HFFc6 (cell line): ENCODE data around the gene BCAS4. TPM values are rescaled to one million over a fixed set of nuclear protein-coding genes. Genes with fewer than 3 reads are reported as not detected.

Source experiments
- DNase-seq: peaks from one replicate; pipeline ENCODE4 v3.0.0-alpha.2; 2018
- H3K27ac Mint-ChIP-seq: 2 replicates; pipeline ENCODE4 v1.8.0; 2020; ENCODE audit warnings: mild to moderate bottlenecking, mixed read lengths
- H3K27me3 Mint-ChIP-seq: 2 replicates; pipeline ENCODE4 v1.8.0; 2021; ENCODE audit warnings: mild to moderate bottlenecking, moderate library complexity, mixed read lengths; ENCODE audit not compliant: insufficient read depth
- H3K36me3 Mint-ChIP-seq: 2 replicates; pipeline ENCODE4 v1.8.0; 2021; ENCODE audit warnings: low read depth, mixed read lengths
- H3K4me1 Mint-ChIP-seq: 2 replicates; pipeline ENCODE4 v1.8.0; 2020; ENCODE audit warnings: low read depth, mixed read lengths
- H3K4me3 Mint-ChIP-seq: 2 replicates; pipeline ENCODE4 v1.8.0; 2020; ENCODE audit warnings: mild to moderate bottlenecking, moderate library complexity, mixed read lengths
- H3K9me3 Mint-ChIP-seq: 2 replicates; pipeline ENCODE4 v1.8.0; 2020; ENCODE audit warnings: mild to moderate bottlenecking, mixed read lengths
- long read RNA-seq: library from polyadenylated mRNA; unstranded; transcript quantifications from one replicate; pipeline ENCODE4 v2.0.0, GENCODE V29; 2019
- total RNA-seq, 6 experiments: library from RNA; stranded (reverse); fragmentation: NEBNext Ultra II Directional; extraction: Animal tissue kit (Norgen Biotek cat#: 25700); gene quantifications; 2 replicates in 1 of 6; 3 replicates in 5 of 6; pipeline ENCODE4 v1.2.3, GENCODE V29; 2021
- TF ChIP-seq, protein P1 (sequence below): fragments of 200-600 bp; sonication (generic); IDR thresholded peaks from 2 replicates; pipeline ENCODE4 v1.5.0; 2021; ENCODE audit warnings: antibody characterized with exemption, mild to moderate bottlenecking

BCAS4 gene, protein sequence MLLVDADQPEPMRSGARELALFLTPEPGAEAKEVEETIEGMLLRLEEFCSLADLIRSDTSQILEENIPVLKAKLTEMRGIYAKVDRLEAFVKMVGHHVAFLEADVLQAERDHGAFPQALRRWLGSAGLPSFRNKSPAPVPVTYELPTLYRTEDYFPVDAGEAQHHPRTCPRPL
- 10 to 100 TPM; 19.8 to 23.5 (median 21.7) TPM for total RNA-seq
- long read RNA-seq, full-length matches to known transcripts = 33 of 42 reads
- long read RNA-seq, partial matches to known transcripts = 5 of 42 reads
- long read RNA-seq, other reads (novel, unspliced or antisense) = 4 of 42 reads

DNA sequence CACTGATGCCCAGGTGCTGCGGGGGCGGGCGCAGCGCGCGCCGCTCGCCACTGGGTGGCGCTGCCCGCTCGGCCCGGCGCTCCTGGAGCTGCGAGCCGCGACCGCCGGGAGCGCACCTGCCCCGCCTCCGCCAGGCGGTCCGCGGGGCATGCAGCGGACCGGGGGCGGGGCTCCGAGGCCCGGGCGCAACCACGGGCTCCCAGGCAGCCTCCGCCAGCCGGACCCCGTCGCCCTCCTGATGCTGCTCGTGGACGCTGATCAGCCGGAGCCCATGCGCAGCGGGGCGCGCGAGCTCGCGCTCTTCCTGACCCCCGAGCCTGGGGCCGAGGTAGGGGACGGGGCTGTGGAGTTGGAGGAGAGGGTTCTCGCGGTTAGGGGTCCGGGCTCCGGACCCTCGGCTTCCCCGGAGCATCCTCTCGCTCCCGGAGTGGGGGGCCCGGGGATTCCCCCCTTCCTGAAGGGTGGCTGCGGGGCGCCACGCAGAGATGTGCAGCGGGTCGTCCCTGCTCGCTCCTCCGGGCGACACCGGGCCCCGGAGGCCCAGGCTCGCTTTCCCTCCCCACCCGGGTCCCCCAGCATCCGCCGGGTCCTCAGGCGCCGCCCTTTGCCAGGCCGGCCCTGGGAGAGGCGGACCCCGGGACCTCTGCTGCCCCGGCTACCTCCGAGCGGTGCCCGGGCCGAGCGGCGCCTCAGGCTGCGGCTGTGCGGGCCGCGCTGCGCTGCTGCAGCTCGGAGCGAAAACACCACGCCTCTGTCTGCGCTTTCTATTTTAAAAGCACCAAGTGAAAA lies at the start of gene BCAS4:
TSS of gene BCAS4 (plus strand) at position 216 of the 789 bp plus-strand sequence. CDS start at position 239, 23 bp downstream.
- H3K27ac Mint-ChIP-seq = peak within 1 kb of the TSS; percentile 76
- TF ChIP-seq, protein P1, sequence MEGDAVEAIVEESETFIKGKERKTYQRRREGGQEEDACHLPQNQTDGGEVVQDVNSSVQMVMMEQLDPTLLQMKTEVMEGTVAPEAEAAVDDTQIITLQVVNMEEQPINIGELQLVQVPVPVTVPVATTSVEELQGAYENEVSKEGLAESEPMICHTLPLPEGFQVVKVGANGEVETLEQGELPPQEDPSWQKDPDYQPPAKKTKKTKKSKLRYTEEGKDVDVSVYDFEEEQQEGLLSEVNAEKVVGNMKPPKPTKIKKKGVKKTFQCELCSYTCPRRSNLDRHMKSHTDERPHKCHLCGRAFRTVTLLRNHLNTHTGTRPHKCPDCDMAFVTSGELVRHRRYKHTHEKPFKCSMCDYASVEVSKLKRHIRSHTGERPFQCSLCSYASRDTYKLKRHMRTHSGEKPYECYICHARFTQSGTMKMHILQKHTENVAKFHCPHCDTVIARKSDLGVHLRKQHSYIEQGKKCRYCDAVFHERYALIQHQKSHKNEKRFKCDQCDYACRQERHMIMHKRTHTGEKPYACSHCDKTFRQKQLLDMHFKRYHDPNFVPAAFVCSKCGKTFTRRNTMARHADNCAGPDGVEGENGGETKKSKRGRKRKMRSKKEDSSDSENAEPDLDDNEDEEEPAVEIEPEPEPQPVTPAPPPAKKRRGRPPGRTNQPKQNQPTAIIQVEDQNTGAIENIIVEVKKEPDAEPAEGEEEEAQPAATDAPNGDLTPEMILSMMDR = peak; percentile 89

DNA sequence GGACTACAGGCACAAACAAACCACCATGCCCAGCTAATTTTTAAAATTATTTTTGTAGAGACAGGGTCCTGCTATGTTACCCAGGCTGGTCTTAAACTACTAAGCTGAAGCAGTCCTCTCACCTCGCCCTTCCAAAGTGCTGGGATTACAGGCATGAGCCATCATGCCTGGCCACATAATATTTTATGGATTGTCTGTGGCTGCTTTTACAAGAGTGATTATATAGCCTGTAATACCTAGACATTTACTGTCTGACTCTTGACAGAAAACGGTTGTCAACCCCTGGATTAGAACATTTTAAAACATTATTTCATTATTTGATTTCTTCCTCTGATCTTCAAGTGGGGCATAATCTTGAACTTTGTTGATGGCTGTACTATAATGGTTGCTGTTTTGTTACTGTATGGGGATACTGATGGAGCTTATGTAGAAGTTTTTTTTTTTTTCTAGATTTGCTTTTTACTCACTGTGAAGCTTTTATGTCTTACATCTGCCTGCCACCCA lies 49.2 kb upstream of the BCAS4 start:
- H3K36me3 Mint-ChIP-seq = no peaks in the 10 kb centered on the region
- no peak overlapping the region for H3K27ac Mint-ChIP-seq
- H3K4me1 Mint-ChIP-seq = peaks cover 61% of the 10 kb centered on the region
- no peak overlapping the region for H3K4me3 Mint-ChIP-seq
- DNase-seq = no peak
- TF ChIP-seq, protein P1 = no peak
- H3K9me3 Mint-ChIP-seq = no peaks in the 10 kb centered on the region
- no peaks in the 10 kb centered on the region; the same call in 1 of the 2 replicates for H3K27me3 Mint-ChIP-seq

More for the DNA sequence above, at the start of gene BCAS4:
- Mint-ChIP-seq H3K27me3 (peaks cover 2% of the 10 kb centered on the region; the same call in 1 of the 2 replicates), H3K4me1 (peaks cover 48% of the 10 kb centered on the region), H3K9me3 (no peaks in the 10 kb centered on the region), H3K4me3 (peak within 1 kb of the TSS; percentile 91), H3K36me3 (no peaks in the 10 kb centered on the region)
- peak; percentile 64 for DNase-seq

DNA sequence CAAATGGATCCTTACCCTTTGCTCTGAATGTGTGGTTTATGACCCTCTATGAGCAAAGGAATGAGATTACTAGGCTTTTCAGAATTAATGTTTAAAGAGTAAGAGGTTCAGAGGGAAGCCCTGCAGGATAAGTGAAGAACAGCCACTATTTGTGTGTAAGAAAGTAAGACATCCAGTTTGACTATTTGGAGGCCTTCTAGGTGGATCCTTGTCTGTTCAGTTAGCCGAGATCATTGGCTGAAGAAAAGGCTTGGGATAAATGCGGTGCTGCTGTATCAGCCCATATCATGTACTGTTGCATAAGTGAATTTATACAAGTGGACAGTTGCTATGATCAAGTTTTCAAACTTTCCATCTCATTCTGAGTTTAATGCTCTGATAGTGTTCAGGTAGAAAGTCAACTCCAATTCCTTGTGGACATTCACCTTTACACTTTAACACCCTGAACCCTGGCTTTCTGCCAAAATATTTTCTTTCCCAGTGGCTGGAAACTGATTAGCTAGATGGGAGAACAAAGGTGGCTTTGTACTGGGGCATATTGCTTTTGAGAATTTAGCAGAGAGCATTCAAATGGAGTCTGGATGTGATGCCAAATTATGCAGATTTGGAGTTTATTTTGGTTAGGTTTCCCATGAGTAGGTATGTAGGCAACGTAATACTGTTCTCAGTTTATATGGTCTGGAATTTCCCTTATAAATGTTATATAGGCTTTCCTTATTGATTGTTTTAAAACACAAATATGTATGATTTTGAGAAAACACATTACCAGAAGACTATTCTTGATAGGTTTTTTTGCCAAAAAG lies 48.5 kb upstream of the BCAS4 start:
- H3K4me3 Mint-ChIP-seq = no peak overlapping the region

DNA sequence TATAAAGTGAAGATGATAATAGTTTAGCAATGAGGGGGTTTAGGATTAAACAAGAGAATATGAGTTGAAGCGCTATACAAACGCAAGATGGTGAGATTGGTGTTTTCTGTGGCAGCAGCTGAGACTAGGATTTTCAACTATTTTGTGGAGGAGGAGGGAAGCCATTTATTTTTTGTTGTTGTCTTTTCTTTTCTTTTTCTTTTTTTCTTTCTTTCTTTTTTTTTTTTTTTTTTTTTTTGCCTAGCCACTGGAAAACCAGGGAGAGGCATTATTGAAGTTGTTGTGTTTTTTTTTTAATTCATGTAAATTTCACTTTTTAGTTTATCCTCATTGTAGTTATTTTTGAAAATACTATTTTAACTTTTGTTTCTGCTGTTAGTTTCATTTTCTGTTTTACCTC lies 47.6 kb upstream of the BCAS4 start:
- H3K4me3 Mint-ChIP-seq = 0 out of 2 replicates have a peak overlapping the region, but pooled peaks have one; percentile 41
- H3K27ac Mint-ChIP-seq = no peak overlapping the region
- no peak for DNase-seq
- peaks cover 48% of the 10 kb centered on the region for H3K4me1 Mint-ChIP-seq
- no peaks in the 10 kb centered on the region for H3K36me3 Mint-ChIP-seq
- no peaks in the 10 kb centered on the region for H3K9me3 Mint-ChIP-seq
- TF ChIP-seq, protein P1 = no peak
- no peaks in the 10 kb centered on the region for H3K27me3 Mint-ChIP-seq

More for the DNA sequence above, 48.5 kb upstream of the BCAS4 start:
- H3K27me3 Mint-ChIP-seq = no peaks in the 10 kb centered on the region
- no peaks in the 10 kb centered on the region for H3K9me3 Mint-ChIP-seq
- DNase-seq = peak; percentile 41
- TF ChIP-seq, protein P1 = peak; percentile 18; the same call in 1 of the 2 replicates
- no peak overlapping the region for H3K27ac Mint-ChIP-seq
- H3K36me3 Mint-ChIP-seq = no peaks in the 10 kb centered on the region
- H3K4me1 Mint-ChIP-seq = peaks cover 56% of the 10 kb centered on the region

DNA sequence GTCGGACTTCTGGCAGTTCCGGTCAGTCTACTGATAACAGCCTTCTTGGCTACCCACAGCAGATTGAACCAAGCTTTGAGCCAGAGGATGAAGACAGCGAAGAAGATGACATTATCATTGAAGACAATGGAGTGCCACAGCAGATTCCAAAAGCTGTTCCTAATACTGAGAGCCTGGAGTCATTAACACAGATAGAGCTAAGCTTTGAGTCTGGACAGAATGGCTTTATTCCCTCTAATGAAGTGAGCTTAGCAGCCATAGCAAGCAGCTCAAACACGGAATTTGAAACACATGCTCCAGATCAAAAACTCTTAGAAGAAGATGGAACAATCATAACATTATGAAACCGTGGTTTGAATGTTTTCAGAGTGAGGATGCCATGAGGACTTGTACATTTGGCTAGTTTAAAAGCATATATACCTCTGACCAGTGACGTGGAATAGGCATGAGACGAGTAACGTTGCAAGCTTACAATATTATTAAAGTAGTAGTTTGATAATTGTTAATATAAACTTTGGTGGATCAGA lies 44.7 kb upstream of the BCAS4 start:
- H3K4me3 Mint-ChIP-seq = peak overlapping the region; percentile 76
- DNase-seq = no peak
- TF ChIP-seq, protein P1 = no peak
- H3K4me1 Mint-ChIP-seq = peaks cover 29% of the 10 kb centered on the region
- no peaks in the 10 kb centered on the region for H3K9me3 Mint-ChIP-seq
- H3K27ac Mint-ChIP-seq = peak overlapping the region; percentile 57
- no peaks in the 10 kb centered on the region for H3K36me3 Mint-ChIP-seq
- H3K27me3 Mint-ChIP-seq = peaks cover 3% of the 10 kb centered on the region; the same call in 1 of the 2 replicates
